Adipocyte (in vitro differentiated cells): ENCODE data around the gene CDH10.

ENCODE experiments used
- DNase-seq: peaks from one replicate; pipeline ENCODE4 v3.0.0-alpha.2; 2015; ENCODE audit warnings: low read depth
- H3K27me3 ChIP-seq: replicated peaks from 2 replicates; pipeline ENCODE4 v1.7.0; 2013; ENCODE audit warnings: mild to moderate bottlenecking, low read length, moderate library complexity; ENCODE audit not compliant: control insufficient read depth, insufficient read depth
- H3K36me3 ChIP-seq: 2 replicates; pipeline ENCODE4 v1.7.0; 2013; ENCODE audit warnings: low read length, mild to moderate bottlenecking, moderate library complexity; ENCODE audit not compliant: control insufficient read depth, insufficient read depth, severe bottlenecking
- H3K4me1 ChIP-seq: 2 replicates; pipeline ENCODE4 v1.7.0; 2013; ENCODE audit warnings: mild to moderate bottlenecking, low read length, moderate library complexity; ENCODE audit not compliant: control insufficient read depth, insufficient read depth
- H3K4me3 ChIP-seq: 2 replicates; pipeline ENCODE4 v1.7.0; 2013; ENCODE audit warnings: mild to moderate bottlenecking, low read length, moderate library complexity
- H3K9ac ChIP-seq: 2 replicates; pipeline ENCODE4 v1.7.0; 2013; ENCODE audit warnings: mild to moderate bottlenecking, low read length, moderate library complexity
- H3K9me3 ChIP-seq: 2 replicates; pipeline ENCODE4 v1.7.0; 2013; ENCODE audit warnings: mild to moderate bottlenecking, low read length, moderate library complexity; ENCODE audit not compliant: control insufficient read depth

CDH10 gene

DNA sequence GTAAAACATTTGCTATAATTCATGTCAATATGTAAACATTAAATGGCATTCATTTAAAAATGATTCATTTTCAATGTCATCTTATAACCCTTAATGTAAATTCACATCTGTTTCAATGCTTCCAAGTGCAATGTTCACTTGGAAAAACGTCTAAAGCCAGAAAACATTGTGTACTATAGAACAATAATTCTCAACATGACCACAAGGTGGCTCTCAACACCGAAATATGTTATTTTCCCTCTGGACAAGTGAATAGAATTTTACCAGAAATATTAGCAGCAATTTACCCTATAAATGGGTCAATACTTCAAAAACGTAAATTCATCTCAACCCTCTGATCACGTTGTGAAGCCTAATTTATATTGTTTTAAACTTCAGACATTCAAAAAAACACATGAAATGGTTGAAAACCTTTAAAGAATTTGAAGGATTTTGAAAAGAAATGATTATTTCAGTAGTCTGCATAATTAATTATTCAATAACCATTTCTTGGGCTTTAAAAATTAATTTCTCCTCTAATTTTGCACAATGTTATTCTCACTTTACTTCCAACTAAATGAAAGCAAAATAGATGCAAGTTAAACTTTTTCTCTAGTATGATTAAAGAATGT lies 11.0 kb downstream of the CDH10 start:
- peak; percentile 83 for DNase-seq
- H3K4me1 ChIP-seq = no peaks in the 10 kb centered on the region
- H3K27me3 ChIP-seq = no peaks in the 10 kb centered on the region
- no peak overlapping the region for H3K9ac ChIP-seq
- no peak overlapping the region for H3K4me3 ChIP-seq
- H3K9me3 ChIP-seq = no peaks in the 10 kb centered on the region
- no peaks in the 10 kb centered on the region for H3K36me3 ChIP-seq

- Histone ChIP-seq H3K9ac (no peak overlapping the region), H3K9me3 (no peaks in the 10 kb centered on the region), H3K4me1 (no peaks in the 10 kb centered on the region), H3K4me3 (no peak overlapping the region), H3K27me3 (no peaks in the 10 kb centered on the region), H3K36me3 (no peaks in the 10 kb centered on the region)
- no peak for DNase-seq
These were observed 12.4 kb downstream of the CDH10 start for GRCh38 chr5:24632353-24632752.

DNA sequence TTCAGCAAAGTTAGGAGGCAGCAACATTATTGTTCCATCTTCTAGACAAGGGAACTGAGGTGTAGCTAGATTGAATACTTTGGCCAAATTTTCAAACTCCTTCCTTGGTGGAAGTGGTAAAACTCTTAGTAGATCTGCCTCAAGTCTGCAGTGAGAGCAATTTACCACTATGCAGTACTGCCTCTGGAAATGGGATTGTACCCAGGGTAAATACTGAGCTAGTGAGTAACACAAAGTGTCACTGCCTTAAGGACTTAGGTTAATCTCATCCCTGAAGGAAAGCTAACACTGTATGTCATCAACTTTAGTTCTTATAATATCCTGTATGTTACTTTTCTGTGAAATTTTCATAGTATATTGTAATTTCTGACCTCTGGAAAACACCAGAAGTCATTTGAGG lies 13.9 kb downstream of the CDH10 start:
- no peak overlapping the region for H3K9ac ChIP-seq
- no peak for DNase-seq
- H3K4me3 ChIP-seq = no peak overlapping the region
- no peaks in the 10 kb centered on the region for H3K9me3 ChIP-seq
- no peaks in the 10 kb centered on the region for H3K4me1 ChIP-seq
- no peaks in the 10 kb centered on the region for H3K36me3 ChIP-seq
- H3K27me3 ChIP-seq = no peaks in the 10 kb centered on the region

DNA sequence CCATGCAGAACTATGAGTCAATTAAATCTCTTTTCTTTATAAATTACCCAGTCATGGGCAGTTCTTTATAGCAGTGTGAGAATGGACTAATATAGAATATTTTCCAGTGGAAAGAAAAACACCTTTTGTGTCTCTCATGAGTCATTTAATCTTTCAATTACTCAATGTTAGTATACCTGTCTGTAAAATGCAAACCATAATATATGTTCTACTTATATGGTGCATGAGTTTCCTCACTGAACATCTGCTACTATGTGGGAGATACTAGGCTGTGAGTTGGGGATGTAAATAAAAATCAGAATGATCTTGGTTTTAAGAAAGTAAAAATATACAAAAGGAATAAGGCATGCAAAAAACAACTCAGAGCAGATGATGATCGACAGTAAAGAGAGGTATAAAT lies 15.0 kb downstream of the CDH10 start:
- Histone ChIP-seq H3K9me3 (no peaks in the 10 kb centered on the region), H3K9ac (no peak overlapping the region), H3K4me1 (no peaks in the 10 kb centered on the region), H3K36me3 (no peaks in the 10 kb centered on the region), H3K27me3 (no peaks in the 10 kb centered on the region), H3K4me3 (no peak overlapping the region)
- no peak for DNase-seq

DNA sequence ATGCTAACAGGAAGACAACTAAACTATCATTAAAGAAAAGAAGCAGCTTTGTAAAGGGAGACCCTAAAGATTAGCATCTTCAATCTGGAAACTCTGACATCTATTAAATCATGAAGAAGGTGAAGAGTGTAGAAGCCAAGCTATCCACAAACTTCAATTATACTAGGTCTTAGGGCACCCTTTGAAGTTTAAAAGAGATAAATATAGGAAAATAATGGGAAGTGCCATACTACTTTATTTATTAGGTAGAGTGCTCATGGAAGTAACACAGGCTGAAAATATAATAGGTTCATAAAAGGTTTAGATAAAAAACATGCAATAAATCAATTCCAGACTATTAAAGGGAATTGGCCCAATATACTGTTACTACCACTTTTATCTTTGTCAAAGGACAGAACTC lies 19.9 kb downstream of the CDH10 start:
- Histone ChIP-seq H3K9me3 (no peaks in the 10 kb centered on the region), H3K9ac (no peak overlapping the region), H3K4me3 (no peak overlapping the region), H3K4me1 (peaks cover 6% of the 10 kb centered on the region), H3K36me3 (no peaks in the 10 kb centered on the region), H3K27me3 (no peaks in the 10 kb centered on the region)
- DNase-seq = no peak

- H3K27me3 ChIP-seq = no peaks in the 10 kb centered on the region
- H3K9me3 ChIP-seq = no peaks in the 10 kb centered on the region
- DNase-seq = no peak
- H3K36me3 ChIP-seq = no peaks in the 10 kb centered on the region
- H3K4me3 ChIP-seq = no peak overlapping the region
- H3K4me1 ChIP-seq = peaks cover 6% of the 10 kb centered on the region
- no peak overlapping the region for H3K9ac ChIP-seq
These were observed 21.2 kb downstream of the CDH10 start for GRCh38 chr5:24623624-24624023.

DNA sequence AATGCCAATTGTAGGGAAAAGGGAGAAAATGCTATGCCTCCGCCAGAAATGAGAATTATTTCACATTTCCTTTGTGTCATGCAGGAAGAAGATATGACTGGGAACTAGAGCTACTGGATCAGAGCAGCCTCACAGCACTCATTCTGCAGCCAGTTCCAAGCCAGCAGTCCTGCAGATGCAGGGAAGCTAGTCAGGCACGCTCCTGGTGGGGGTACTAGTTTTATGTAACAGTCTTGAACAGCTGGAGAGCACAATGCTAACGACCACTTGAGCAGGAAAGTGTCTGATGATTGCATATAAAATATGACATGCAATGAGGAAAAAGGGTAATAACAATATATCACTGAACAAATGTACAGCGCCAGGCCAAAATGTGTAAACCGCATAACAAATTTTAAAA lies 21.7 kb downstream of the CDH10 start:
- Histone ChIP-seq H3K4me3 (no peak overlapping the region), H3K27me3 (no peaks in the 10 kb centered on the region), H3K9ac (no peak overlapping the region), H3K36me3 (no peaks in the 10 kb centered on the region), H3K4me1 (peaks cover 6% of the 10 kb centered on the region), H3K9me3 (no peaks in the 10 kb centered on the region)
- no peak for DNase-seq

- DNase-seq = no peak
- Histone ChIP-seq H3K9me3 (no peaks in the 10 kb centered on the region), H3K4me1 (peaks cover 6% of the 10 kb centered on the region), H3K27me3 (no peaks in the 10 kb centered on the region), H3K36me3 (no peaks in the 10 kb centered on the region), H3K4me3 (no peak overlapping the region), H3K9ac (no peak overlapping the region)
These were observed 23.0 kb downstream of the CDH10 start for GRCh38 chr5:24621792-24622191.

DNA sequence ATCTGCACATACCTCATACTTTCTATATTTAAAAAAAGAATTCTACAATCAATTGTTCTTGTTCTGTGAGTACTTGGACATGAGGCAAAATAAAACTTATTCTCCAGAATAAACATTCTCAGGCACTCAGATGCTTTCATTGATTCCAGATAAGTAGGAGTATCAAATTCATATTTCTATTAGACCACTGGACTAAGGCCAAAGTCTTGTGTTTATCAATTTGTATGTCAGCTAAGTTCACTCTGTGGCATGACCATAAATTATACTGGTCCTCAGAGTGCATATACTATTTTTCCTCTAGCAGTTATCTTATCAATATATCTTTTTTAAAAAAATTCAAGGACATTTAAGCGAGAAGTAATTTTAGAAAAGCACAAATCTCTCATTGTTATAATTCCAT lies 28.2 kb downstream of the CDH10 start:
- no peaks in the 10 kb centered on the region for H3K27me3 ChIP-seq
- H3K9ac ChIP-seq = no peak overlapping the region
- no peak overlapping the region for H3K4me3 ChIP-seq
- H3K9me3 ChIP-seq = no peaks in the 10 kb centered on the region
- H3K4me1 ChIP-seq = no peaks in the 10 kb centered on the region
- H3K36me3 ChIP-seq = no peaks in the 10 kb centered on the region
- no peak for DNase-seq

DNA sequence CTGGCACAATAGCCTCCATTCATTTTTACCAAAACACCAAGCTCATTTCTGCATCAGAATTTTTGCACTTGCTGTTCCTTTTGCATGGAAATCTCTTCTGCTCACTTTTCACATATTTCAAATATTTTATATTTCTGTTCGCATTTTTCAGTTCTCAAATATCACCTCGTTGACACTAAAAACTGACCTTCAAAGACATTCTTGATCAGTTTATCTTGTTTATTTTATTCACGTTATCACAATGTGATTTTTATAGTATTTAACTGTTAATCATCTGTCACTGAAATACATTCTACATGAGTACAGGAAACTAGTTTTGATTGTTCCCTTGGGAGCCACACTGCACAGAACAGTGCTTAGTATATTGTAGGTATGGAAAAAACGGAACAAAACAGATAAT lies 29.6 kb downstream of the CDH10 start:
- DNase-seq = no peak
- no peaks in the 10 kb centered on the region for H3K27me3 ChIP-seq
- no peaks in the 10 kb centered on the region for H3K36me3 ChIP-seq
- no peak overlapping the region for H3K4me3 ChIP-seq
- no peak overlapping the region for H3K9ac ChIP-seq
- no peaks in the 10 kb centered on the region for H3K4me1 ChIP-seq
- no peaks in the 10 kb centered on the region for H3K9me3 ChIP-seq

- Histone ChIP-seq H3K4me3 (no peak overlapping the region), H3K4me1 (no peaks in the 10 kb centered on the region), H3K9me3 (no peaks in the 10 kb centered on the region), H3K9ac (no peak overlapping the region), H3K36me3 (no peaks in the 10 kb centered on the region), H3K27me3 (no peaks in the 10 kb centered on the region)
- no peak for DNase-seq
These were observed 35.1 kb downstream of the CDH10 start for GRCh38 chr5:24609706-24610105.

- H3K9me3 ChIP-seq = no peaks in the 10 kb centered on the region
- H3K9ac ChIP-seq = no peak overlapping the region
- no peaks in the 10 kb centered on the region for H3K36me3 ChIP-seq
- no peaks in the 10 kb centered on the region for H3K27me3 ChIP-seq
- no peaks in the 10 kb centered on the region for H3K4me1 ChIP-seq
- DNase-seq = no peak
- H3K4me3 ChIP-seq = no peak overlapping the region
These were observed 37.8 kb downstream of the CDH10 start for GRCh38 chr5:24606971-24607370.
